Neural cell (in vitro differentiated cells): ENCODE data around the gene TFPI. TPM values are rescaled to one million over a fixed set of nuclear protein-coding genes. Genes with fewer than 3 reads are reported as not detected.

ENCODE experiments used
- H2AFZ ChIP-seq: fragments of 200-600, 300-800 bp; sonication (generic), shearing (Covaris generic); 2 replicates; pipeline ENCODE4 v1.6.0; 2014; ENCODE audit warnings: low read depth, mild to moderate bottlenecking, antibody characterized with exemption, low read length, moderate library complexity
- H3F3A ChIP-seq: fragments of 200-600 bp; shearing (Covaris generic); 2 replicates; pipeline ENCODE4 v1.6.1; 2016; ENCODE audit warnings: mild to moderate bottlenecking, moderate library complexity, mixed read lengths, antibody characterized with exemption, low read length; ENCODE audit not compliant: insufficient read depth, poor library complexity, severe bottlenecking
- H3K27ac ChIP-seq: fragments of 200-600, 300-800 bp; sonication (generic), shearing (Covaris generic); 2 replicates; pipeline ENCODE4 v1.5.1; 2014; ENCODE audit warnings: mild to moderate bottlenecking, low read length, moderate library complexity
- H3K27me3 ChIP-seq: fragments of 300-800, 200-600 bp; sonication (generic), shearing (Covaris generic); 2 replicates; pipeline ENCODE4 v1.6.0; 2014; ENCODE audit warnings: mild to moderate bottlenecking, low read depth, low read length, moderate library complexity; ENCODE audit not compliant: insufficient read depth
- H3K36me3 ChIP-seq: fragments of 300-800, 200-600 bp; sonication (generic), shearing (Covaris generic); 2 replicates; pipeline ENCODE4 v1.5.1; 2014; ENCODE audit warnings: mild to moderate bottlenecking, antibody characterized with exemption, low read length, moderate library complexity; ENCODE audit not compliant: insufficient read depth
- H3K4me2 ChIP-seq: fragments of 300-800, 200-600 bp; sonication (generic), shearing (Covaris generic); 2 replicates; pipeline ENCODE4 v1.6.0; 2014; ENCODE audit warnings: mild to moderate bottlenecking, low read length
- H3K4me3 ChIP-seq: fragments of 300-800, 200-600 bp; sonication (generic), shearing (Covaris generic); 2 replicates; pipeline ENCODE4 v1.5.1; 2014; ENCODE audit warnings: mild to moderate bottlenecking, low read length, moderate library complexity
- H3K79me2 ChIP-seq: fragments of 200-600 bp; shearing (Covaris generic); replicated peaks from 2 replicates; pipeline ENCODE4 v1.6.0; 2014; ENCODE audit warnings: mild to moderate bottlenecking, low read length, moderate library complexity; ENCODE audit not compliant: insufficient read depth
- H3K9ac ChIP-seq: fragments of 300-800, 200-600 bp; sonication (generic), shearing (Covaris generic); 2 replicates; pipeline ENCODE4 v1.6.1; 2016; ENCODE audit warnings: mild to moderate bottlenecking, low read length, mixed read lengths
- H3K9me2 ChIP-seq: fragments of 200-600 bp; shearing (Covaris generic); 2 replicates; pipeline ENCODE4 v1.6.1; 2016; ENCODE audit warnings: mild to moderate bottlenecking, low read length, mixed read lengths; ENCODE audit not compliant: insufficient read depth
- H3K9me3 ChIP-seq: fragments of 200-600, 300-800 bp; sonication (generic), shearing (Covaris generic); 2 replicates; pipeline ENCODE4 v1.6.1; 2016; ENCODE audit warnings: mild to moderate bottlenecking, mixed run types, low read length, moderate library complexity, mixed read lengths
- H4K20me1 ChIP-seq: fragments of 200-600 bp; shearing (Covaris generic); 2 replicates; pipeline ENCODE4 v1.6.1; 2016; ENCODE audit warnings: mild to moderate bottlenecking, mixed run types; ENCODE audit not compliant: insufficient read depth
- EP300 ChIP-seq: fragments of 450-650 bp; conservative IDR thresholded peaks from 2 replicates; pipeline ENCODE4 v1.6.1; 2014; ENCODE audit warnings: antibody characterized with exemption, mild to moderate bottlenecking, moderate library complexity; ENCODE audit not compliant: poor library complexity, severe bottlenecking
- EZH2 ChIP-seq: fragments of 200-600, 300-800 bp; shearing (Covaris generic), sonication (generic); IDR thresholded peaks from 2 replicates; pipeline ENCODE4 v1.6.1; 2014; ENCODE audit warnings: antibody characterized with exemption, low read length, borderline replicate concordance, mild to moderate bottlenecking; ENCODE audit not compliant: insufficient read depth, poor library complexity, severe bottlenecking
- MXI1 ChIP-seq: fragments of 450-650 bp; conservative IDR thresholded peaks from 2 replicates; pipeline ENCODE4 v1.6.1; 2014; ENCODE audit warnings: antibody characterized with exemption, mild to moderate bottlenecking; ENCODE audit not compliant: poor library complexity, severe bottlenecking
- POLR2AphosphoS5 ChIP-seq: IDR thresholded peaks from 2 replicates; pipeline ENCODE4 v1.6.1; 2012
- RAD21 ChIP-seq: fragments of 450-650 bp; conservative IDR thresholded peaks from 2 replicates; pipeline ENCODE4 v1.6.1; 2014; ENCODE audit warnings: antibody characterized with exemption, mild to moderate bottlenecking, moderate library complexity
- SMC3 ChIP-seq: fragments of 450-650 bp; conservative IDR thresholded peaks from 2 replicates; pipeline ENCODE4 v1.6.1; 2014; ENCODE audit warnings: antibody characterized with exemption, mild to moderate bottlenecking, moderate library complexity; ENCODE audit not compliant: poor library complexity
- TAF1 ChIP-seq: IDR thresholded peaks from 2 replicates; pipeline ENCODE4 v1.6.1; 2012; ENCODE audit warnings: low read depth
- polyA plus RNA-seq: library from polyadenylated mRNA; depleted of rRNA; stranded (reverse); fragments of >200 nt; gene quantifications from 2 replicates; pipeline ENCODE4 v1.2.3, GENCODE V29; 2014
- TF ChIP-seq, protein P1 (sequence below): fragments of 450-650 bp; IDR thresholded peaks from 2 replicates; pipeline ENCODE4 v1.5.1; 2014; ENCODE audit warnings: antibody characterized with exemption, mild to moderate bottlenecking, moderate library complexity; ENCODE audit not compliant: poor library complexity, severe bottlenecking
- TF ChIP-seq, protein P2 (sequence below): IDR thresholded peaks from 2 replicates; pipeline ENCODE4 v1.6.1; 2012; ENCODE audit warnings: borderline replicate concordance

Gene TFPI
- polyA plus RNA-seq, 1 donor from 2014 or later = 0.51 TPM

DNA sequence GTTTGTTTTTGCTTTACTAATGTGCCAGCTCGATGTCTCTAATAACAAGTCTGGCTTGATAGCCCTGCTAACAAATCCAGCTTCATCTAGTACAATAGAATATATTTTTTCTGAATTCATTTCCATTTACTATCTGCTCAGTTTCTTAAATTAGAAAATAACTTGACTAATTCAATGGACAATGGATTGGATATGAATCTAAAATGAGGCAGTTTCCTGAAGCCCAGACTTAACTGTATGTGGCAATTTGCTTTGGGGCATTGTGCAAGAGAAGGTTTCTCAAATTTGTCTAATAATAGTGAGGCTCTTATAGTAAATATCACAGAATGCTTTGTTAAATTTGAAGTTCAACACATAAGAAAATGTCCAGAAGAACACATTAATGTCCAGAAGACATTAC is 132.0 kb downstream of the TFPI start:
- Histone ChIP-seq H3F3A (no peaks in the 10 kb centered on the region), H3K9ac (no peak overlapping the region), H3K9me3 (no peaks in the 10 kb centered on the region), H3K9me2 (no peaks in the 10 kb centered on the region), H2AFZ (no peak overlapping the region), H4K20me1 (no peaks in the 10 kb centered on the region), H3K4me2 (no peak overlapping the region), H3K79me2 (no peaks in the 10 kb centered on the region), H3K27me3 (no peaks in the 10 kb centered on the region), H3K36me3 (no peaks in the 10 kb centered on the region), H3K4me3 (no peak overlapping the region), H3K27ac (no peak overlapping the region)
- TF ChIP-seq, protein P1, sequence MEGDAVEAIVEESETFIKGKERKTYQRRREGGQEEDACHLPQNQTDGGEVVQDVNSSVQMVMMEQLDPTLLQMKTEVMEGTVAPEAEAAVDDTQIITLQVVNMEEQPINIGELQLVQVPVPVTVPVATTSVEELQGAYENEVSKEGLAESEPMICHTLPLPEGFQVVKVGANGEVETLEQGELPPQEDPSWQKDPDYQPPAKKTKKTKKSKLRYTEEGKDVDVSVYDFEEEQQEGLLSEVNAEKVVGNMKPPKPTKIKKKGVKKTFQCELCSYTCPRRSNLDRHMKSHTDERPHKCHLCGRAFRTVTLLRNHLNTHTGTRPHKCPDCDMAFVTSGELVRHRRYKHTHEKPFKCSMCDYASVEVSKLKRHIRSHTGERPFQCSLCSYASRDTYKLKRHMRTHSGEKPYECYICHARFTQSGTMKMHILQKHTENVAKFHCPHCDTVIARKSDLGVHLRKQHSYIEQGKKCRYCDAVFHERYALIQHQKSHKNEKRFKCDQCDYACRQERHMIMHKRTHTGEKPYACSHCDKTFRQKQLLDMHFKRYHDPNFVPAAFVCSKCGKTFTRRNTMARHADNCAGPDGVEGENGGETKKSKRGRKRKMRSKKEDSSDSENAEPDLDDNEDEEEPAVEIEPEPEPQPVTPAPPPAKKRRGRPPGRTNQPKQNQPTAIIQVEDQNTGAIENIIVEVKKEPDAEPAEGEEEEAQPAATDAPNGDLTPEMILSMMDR = no peak
- TF ChIP-seq, protein P2, sequence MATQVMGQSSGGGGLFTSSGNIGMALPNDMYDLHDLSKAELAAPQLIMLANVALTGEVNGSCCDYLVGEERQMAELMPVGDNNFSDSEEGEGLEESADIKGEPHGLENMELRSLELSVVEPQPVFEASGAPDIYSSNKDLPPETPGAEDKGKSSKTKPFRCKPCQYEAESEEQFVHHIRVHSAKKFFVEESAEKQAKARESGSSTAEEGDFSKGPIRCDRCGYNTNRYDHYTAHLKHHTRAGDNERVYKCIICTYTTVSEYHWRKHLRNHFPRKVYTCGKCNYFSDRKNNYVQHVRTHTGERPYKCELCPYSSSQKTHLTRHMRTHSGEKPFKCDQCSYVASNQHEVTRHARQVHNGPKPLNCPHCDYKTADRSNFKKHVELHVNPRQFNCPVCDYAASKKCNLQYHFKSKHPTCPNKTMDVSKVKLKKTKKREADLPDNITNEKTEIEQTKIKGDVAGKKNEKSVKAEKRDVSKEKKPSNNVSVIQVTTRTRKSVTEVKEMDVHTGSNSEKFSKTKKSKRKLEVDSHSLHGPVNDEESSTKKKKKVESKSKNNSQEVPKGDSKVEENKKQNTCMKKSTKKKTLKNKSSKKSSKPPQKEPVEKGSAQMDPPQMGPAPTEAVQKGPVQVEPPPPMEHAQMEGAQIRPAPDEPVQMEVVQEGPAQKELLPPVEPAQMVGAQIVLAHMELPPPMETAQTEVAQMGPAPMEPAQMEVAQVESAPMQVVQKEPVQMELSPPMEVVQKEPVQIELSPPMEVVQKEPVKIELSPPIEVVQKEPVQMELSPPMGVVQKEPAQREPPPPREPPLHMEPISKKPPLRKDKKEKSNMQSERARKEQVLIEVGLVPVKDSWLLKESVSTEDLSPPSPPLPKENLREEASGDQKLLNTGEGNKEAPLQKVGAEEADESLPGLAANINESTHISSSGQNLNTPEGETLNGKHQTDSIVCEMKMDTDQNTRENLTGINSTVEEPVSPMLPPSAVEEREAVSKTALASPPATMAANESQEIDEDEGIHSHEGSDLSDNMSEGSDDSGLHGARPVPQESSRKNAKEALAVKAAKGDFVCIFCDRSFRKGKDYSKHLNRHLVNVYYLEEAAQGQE = no peak
- TF ChIP-seq EZH2 (no peak), EP300 (no peak), TAF1 (no peak), POLR2AphosphoS5 (no peak), RAD21 (no peak), MXI1 (no peak), SMC3 (no peak)

DNA sequence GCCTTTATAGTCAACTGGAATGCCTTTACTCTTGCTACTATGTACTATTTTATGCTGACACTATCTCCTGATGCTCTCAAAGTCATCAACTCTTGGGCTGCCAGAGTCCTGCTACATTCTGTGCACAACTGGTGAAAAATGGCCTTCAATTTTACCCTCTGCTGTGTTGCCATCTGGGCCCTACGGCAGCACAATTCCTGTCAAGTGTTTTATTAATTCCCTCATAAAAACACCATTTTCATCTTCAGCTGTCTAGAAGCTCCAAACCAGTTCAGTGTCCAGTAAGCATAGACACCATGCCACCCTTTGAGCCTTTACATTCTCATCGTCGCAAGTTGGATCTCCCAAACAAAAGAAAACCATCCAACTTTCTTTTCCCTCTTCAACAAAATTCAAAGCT is 132.7 kb downstream of the TFPI start:
- Histone ChIP-seq H3K4me3 (no peak overlapping the region), H3K4me2 (no peak overlapping the region), H3K9ac (no peak overlapping the region), H3K27me3 (no peaks in the 10 kb centered on the region), H3K36me3 (no peaks in the 10 kb centered on the region), H3K27ac (no peak overlapping the region), H2AFZ (no peak overlapping the region), H3K9me2 (no peaks in the 10 kb centered on the region), H3F3A (no peaks in the 10 kb centered on the region), H4K20me1 (no peaks in the 10 kb centered on the region), H3K79me2 (no peaks in the 10 kb centered on the region), H3K9me3 (no peaks in the 10 kb centered on the region)
- TF ChIP-seq TAF1 (no peak), POLR2AphosphoS5 (no peak), EP300 (no peak), RAD21 (no peak), SMC3 (no peak), EZH2 (no peak), MXI1 (no peak)
- TF ChIP-seq, protein P2 = no peak
- TF ChIP-seq, protein P1 = no peak
